ENCODE measurements around the gene PIK3C2G.
A peak's percentile ranks its signal among the peaks of the same experiment; 100 is the strongest.

Gene PIK3C2G

GRCh38 chr12:18446061-18446644, 184.8 kb downstream of the PIK3C2G start:
- no peak overlapping the region for H3K4me3 ChIP-seq (replicated peaks in 1 of 2; ENCODE audit: low read depth in 2 of 2, low read length in 2 of 2)
- TF ChIP-seq CTCF (IDR thresholded peaks at IDR 0.05; ENCODE audit: low read depth, low read length) = no peak
- DNase-seq (ENCODE audit: low read depth in 2 of 2) = no peak

- DNase-seq (ENCODE audit: low read depth in 2 of 2) = no peak
- TF ChIP-seq CTCF (IDR thresholded peaks at IDR 0.05; ENCODE audit: low read depth, low read length) = no peak
- no peak overlapping the region for H3K4me3 ChIP-seq (replicated peaks in 1 of 2; ENCODE audit: low read depth in 2 of 2, low read length in 2 of 2)
Observed at GRCh38 chr12:18454330-18454729, 193.0 kb downstream of the PIK3C2G start.

- TF ChIP-seq CTCF (IDR thresholded peaks at IDR 0.05; ENCODE audit: low read depth, low read length) = no peak
- DNase-seq (ENCODE audit: low read depth in 2 of 2) = no peak
- no peak overlapping the region for H3K4me3 ChIP-seq (replicated peaks in 1 of 2; ENCODE audit: low read depth in 2 of 2, low read length in 2 of 2)
Observed at GRCh38 chr12:18456344-18456743, 195.0 kb downstream of the PIK3C2G start.

- TF ChIP-seq CTCF (IDR thresholded peaks at IDR 0.05; ENCODE audit: low read depth, low read length) = no peak
Observed at GRCh38 chr12:18457362-18457761, 196.0 kb downstream of the PIK3C2G start.

GRCh38 chr12:18461758-18462157, 200.4 kb downstream of the PIK3C2G start:
- H3K4me3 ChIP-seq (replicated peaks in 1 of 2; ENCODE audit: low read depth in 2 of 2, low read length in 2 of 2) = no peak overlapping the region
- no peak for TF ChIP-seq CTCF (IDR thresholded peaks at IDR 0.05; ENCODE audit: low read depth, low read length)
- DNase-seq (ENCODE audit: low read depth in 2 of 2) = peak; percentile 38 to 58

More at GRCh38 chr12:18457362-18457761, 196.0 kb downstream of the PIK3C2G start:
- DNase-seq (ENCODE audit: low read depth in 2 of 2) = peak in 1 of 2 donors; percentile 16
- H3K4me3 ChIP-seq (replicated peaks in 1 of 2; ENCODE audit: low read depth in 2 of 2, low read length in 2 of 2) = no peak overlapping the region

GRCh38 chr12:18462442-18462841, 201.1 kb downstream of the PIK3C2G start:
- no peak for TF ChIP-seq CTCF (IDR thresholded peaks at IDR 0.05; ENCODE audit: low read depth, low read length)
- no peak overlapping the region for H3K4me3 ChIP-seq (replicated peaks in 1 of 2; ENCODE audit: low read depth in 2 of 2, low read length in 2 of 2)
- peak; percentile 87 to 91 for DNase-seq (ENCODE audit: low read depth in 2 of 2)
